Nephron progenitor cell (in vitro differentiated cells): ENCODE results near the gene ITCH.
"Not testable (repeated sequence)": the region's sequence is repeated elsewhere in the genome, so short reads cannot be mapped to it uniquely, and the experiment has no call there.

Experiments used
- DNase-seq: peaks from one replicate; pipeline ENCODE4 v3.0.0; 2021
- H3K27ac Mint-ChIP-seq: 2 replicates; pipeline ENCODE4 v1.8.0; 2021; ENCODE audit warnings: mild to moderate bottlenecking, moderate library complexity, mixed read lengths
- H3K27me3 Mint-ChIP-seq: 2 replicates; pipeline ENCODE4 v1.8.0; 2021; ENCODE audit warnings: mild to moderate bottlenecking, low read depth, mixed read lengths; ENCODE audit not compliant: poor library complexity
- H3K36me3 Mint-ChIP-seq: 2 replicates; pipeline ENCODE4 v1.8.0; 2021; ENCODE audit warnings: low read depth, mixed read lengths
- H3K4me1 Mint-ChIP-seq: 2 replicates; pipeline ENCODE4 v1.8.0; 2021; ENCODE audit warnings: mixed read lengths
- H3K4me3 Mint-ChIP-seq: 2 replicates; pipeline ENCODE4 v1.8.0; 2021; ENCODE audit warnings: mild to moderate bottlenecking, moderate library complexity, mixed read lengths
- H3K9me3 Mint-ChIP-seq: 2 replicates; pipeline ENCODE4 v1.8.0; 2021; ENCODE audit warnings: mild to moderate bottlenecking, moderate library complexity, mixed read lengths
- CTCF ChIP-seq: fragments of 200-600 bp; sonication (generic); IDR thresholded peaks from 2 replicates; pipeline ENCODE4 v1.5.0; 2021; ENCODE audit warnings: antibody characterized with exemption

Gene ITCH

GRCh38 chr20:34343458-34344211, 19.4 kb upstream of the ITCH start:
- no peaks in the 10 kb centered on the region for H3K36me3 Mint-ChIP-seq
- peaks cover 33% of the 10 kb centered on the region for H3K4me1 Mint-ChIP-seq
- H3K4me3 Mint-ChIP-seq, result no peak overlapping the region
- H3K9me3 Mint-ChIP-seq, result no peaks in the 10 kb centered on the region
- no peak for TF ChIP-seq CTCF
- no peak for DNase-seq
- H3K27ac Mint-ChIP-seq, result no peak overlapping the region
- no peaks in the 10 kb centered on the region for H3K27me3 Mint-ChIP-seq

DNA sequence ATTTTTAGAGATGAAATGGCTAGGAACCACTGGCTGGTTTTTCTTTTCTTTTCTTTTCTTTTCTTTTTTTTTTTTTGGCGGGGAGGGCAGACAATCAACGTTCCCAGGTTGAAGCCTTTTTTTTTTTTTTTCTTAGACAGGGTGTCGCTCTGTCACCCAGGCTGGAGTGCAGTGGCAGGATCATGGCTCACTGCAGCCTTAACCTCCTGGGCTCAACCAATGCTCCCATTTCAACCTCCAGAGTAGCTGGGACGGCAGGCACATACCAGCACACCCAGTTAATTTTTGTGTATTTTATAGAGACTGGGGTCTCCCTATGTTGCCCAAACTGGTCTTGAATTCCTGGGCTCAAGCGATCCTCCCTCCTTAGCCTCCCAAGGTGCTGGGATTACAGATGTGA, 18.8 kb upstream of the ITCH start:
- peaks cover 33% of the 10 kb centered on the region for H3K4me1 Mint-ChIP-seq
- H3K27me3 Mint-ChIP-seq, result no peaks in the 10 kb centered on the region
- H3K27ac Mint-ChIP-seq, result no peak overlapping the region
- H3K36me3 Mint-ChIP-seq, result no peaks in the 10 kb centered on the region
- TF ChIP-seq CTCF, result no peak
- no peaks in the 10 kb centered on the region for H3K9me3 Mint-ChIP-seq
- H3K4me3 Mint-ChIP-seq, result no peak overlapping the region
- DNase-seq, result no peak

DNA sequence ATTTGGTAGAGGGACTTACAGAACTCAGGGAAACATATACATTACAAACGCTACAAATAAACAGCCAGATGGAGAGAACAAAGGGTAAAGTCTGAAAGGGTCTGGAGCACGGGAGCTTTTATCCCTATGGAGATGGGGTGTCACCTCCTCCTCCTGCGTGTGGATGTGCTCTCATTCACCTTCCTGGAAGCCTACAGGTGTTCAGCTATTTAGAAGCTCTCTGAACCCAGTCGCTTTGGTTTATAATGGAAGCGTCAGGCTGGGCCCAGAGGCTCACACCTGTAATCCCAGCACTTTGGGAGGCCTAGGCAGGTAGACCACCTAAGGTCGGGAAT, 17.7 kb upstream of the ITCH start:
- no peaks in the 10 kb centered on the region for H3K27me3 Mint-ChIP-seq
- no peaks in the 10 kb centered on the region for H3K9me3 Mint-ChIP-seq
- H3K27ac Mint-ChIP-seq, result peak overlapping the region; percentile 29
- peaks cover 26% of the 10 kb centered on the region for H3K4me1 Mint-ChIP-seq
- no peak for DNase-seq
- TF ChIP-seq CTCF, result no peak
- no peaks in the 10 kb centered on the region for H3K36me3 Mint-ChIP-seq
- no peak overlapping the region for H3K4me3 Mint-ChIP-seq

GRCh38 chr20:34345839-34346532, 17.1 kb upstream of the ITCH start:
- not testable (repeated sequence) for H3K36me3 Mint-ChIP-seq, H3K9me3 Mint-ChIP-seq, H3K27me3 Mint-ChIP-seq, H3K4me3 Mint-ChIP-seq, DNase-seq, H3K27ac Mint-ChIP-seq
- H3K4me1 Mint-ChIP-seq, result peaks cover 21% of the 10 kb centered on the region

DNA sequence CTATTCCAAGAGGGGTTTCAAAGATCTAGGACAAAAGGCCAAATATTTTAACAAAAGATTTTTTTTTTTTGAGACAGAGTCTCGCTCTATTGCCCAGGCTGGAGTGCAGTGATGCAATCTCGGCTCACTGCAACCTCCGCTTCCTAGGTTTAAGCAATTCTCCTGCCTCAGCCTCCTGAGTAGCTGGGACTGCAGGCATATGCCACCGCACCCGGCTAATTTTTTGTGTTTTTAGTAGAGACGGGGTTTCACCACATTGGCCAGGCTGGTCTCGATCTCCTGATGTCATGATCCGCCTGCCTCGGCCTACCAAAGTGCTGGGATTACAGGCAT, 16.6 kb upstream of the ITCH start:
- not testable (repeated sequence) for H3K36me3 Mint-ChIP-seq, H3K9me3 Mint-ChIP-seq, DNase-seq, H3K27me3 Mint-ChIP-seq, H3K4me3 Mint-ChIP-seq, H3K27ac Mint-ChIP-seq
- H3K4me1 Mint-ChIP-seq, result peaks cover 19% of the 10 kb centered on the region

DNA sequence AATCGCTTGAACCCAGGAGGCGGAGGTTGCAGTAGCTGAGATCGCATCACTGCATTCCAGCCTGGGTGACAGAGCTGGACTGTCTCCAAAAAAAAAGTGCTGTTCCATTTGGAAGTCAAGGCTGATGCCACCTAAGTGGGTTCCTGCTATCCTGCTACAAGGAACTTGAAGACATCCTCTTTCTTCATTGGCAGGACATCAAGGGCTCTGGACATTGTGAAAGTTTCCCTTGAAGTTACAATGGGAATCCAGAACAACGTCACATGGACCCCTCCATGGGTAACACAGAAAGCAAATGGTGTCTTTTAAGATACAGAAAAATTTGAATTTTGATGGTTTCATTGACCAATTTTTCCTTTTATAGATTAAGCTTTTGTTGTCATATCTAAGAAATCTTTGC, 15.5 kb upstream of the ITCH start:
- Mint-ChIP-seq H3K4me1 (peaks cover 19% of the 10 kb centered on the region), H3K9me3 (no peaks in the 10 kb centered on the region), H3K27ac (no peak overlapping the region), H3K36me3 (no peaks in the 10 kb centered on the region), H3K27me3 (peaks cover 2% of the 10 kb centered on the region), H3K4me3 (no peak overlapping the region)
- no peak for DNase-seq
- no peak for TF ChIP-seq CTCF

- no peak for TF ChIP-seq CTCF
- Mint-ChIP-seq H3K27me3 (peaks cover 4% of the 10 kb centered on the region), H3K9me3 (no peaks in the 10 kb centered on the region), H3K4me1 (peaks cover 4% of the 10 kb centered on the region), H3K4me3 (no peak overlapping the region), H3K27ac (no peak overlapping the region), H3K36me3 (no peaks in the 10 kb centered on the region)
- DNase-seq, result no peak
Measured at GRCh38 chr20:34350095-34350494, 13.0 kb upstream of the ITCH start.

DNA sequence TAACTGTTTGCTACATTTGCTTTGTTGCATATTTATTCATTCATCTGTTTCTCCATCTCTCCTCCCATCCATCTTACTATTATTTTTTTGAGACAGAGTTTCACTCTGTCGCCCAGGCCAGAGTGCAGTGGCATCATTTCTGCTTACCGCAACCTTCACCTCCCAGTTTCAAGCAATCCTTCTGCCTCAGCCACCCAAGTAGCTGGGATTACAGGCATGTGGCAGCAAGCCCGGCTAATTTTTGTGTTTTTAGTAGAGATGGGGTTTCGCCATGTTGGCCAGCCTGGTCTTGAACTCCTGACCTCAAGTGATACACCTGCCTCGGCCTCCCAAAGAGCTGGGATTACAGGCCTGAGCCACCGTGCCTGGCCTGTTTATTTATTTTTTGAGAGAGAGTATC, 9.6 kb upstream of the ITCH start:
- not testable (repeated sequence) for H3K9me3 Mint-ChIP-seq, H3K27ac Mint-ChIP-seq, H3K4me1 Mint-ChIP-seq, H3K4me3 Mint-ChIP-seq, DNase-seq, H3K27me3 Mint-ChIP-seq, H3K36me3 Mint-ChIP-seq
